HL-60 (cell line): ENCODE results near the gene MEPCE.

Experiments
- POLR2AphosphoS5 ChIP-seq: IDR thresholded peaks from 2 replicates; pipeline ENCODE4 v1.6.1; 2012; ENCODE audit warnings: low read depth
- TF ChIP-seq, protein P1 (sequence below): IDR thresholded peaks from one replicate; pipeline ENCODE4 v1.5.1; 2011; ENCODE audit warnings: low read length, control low read depth, inconsistent platforms; ENCODE audit not compliant: insufficient read depth

DNA sequence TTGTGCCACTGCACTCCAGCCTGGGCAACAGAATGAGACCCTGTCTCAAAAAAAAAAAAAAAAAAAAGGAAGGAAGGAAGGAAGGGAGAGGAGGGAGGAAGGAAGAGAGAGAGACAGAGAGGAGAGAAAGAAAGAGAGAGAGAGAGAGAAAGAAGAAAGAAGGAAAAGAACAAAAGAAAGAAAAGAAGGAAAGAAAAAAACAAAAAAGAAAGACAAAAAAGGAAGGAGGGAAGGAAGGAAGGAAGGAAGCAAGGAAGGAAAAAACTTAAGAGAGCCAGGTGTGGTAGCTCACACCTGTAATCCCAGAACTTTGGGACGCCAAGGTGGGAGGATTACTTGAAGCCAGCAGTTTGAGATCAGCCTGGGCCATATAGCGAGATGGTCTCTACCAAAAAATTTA, 35.2 kb downstream of the MEPCE start:
- no peak for TF ChIP-seq POLR2AphosphoS5
- TF ChIP-seq, protein P1, sequence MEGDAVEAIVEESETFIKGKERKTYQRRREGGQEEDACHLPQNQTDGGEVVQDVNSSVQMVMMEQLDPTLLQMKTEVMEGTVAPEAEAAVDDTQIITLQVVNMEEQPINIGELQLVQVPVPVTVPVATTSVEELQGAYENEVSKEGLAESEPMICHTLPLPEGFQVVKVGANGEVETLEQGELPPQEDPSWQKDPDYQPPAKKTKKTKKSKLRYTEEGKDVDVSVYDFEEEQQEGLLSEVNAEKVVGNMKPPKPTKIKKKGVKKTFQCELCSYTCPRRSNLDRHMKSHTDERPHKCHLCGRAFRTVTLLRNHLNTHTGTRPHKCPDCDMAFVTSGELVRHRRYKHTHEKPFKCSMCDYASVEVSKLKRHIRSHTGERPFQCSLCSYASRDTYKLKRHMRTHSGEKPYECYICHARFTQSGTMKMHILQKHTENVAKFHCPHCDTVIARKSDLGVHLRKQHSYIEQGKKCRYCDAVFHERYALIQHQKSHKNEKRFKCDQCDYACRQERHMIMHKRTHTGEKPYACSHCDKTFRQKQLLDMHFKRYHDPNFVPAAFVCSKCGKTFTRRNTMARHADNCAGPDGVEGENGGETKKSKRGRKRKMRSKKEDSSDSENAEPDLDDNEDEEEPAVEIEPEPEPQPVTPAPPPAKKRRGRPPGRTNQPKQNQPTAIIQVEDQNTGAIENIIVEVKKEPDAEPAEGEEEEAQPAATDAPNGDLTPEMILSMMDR: no peak
